PC-9 (cell line): ENCODE results near the gene CDCA5. TPM values are rescaled to one million over a fixed set of nuclear protein-coding genes. Genes with fewer than 3 reads are reported as not detected.

ENCODE experiments used
- BruUV-seq: library from RNA; stranded (reverse); fragments of 400-500 nt; replicated peaks from 2 replicates; lab custom pipeline; 2021; lab: Mats Ljungman, UMichigan
- CTCF ChIA-PET: fragments of 300-600 bp; sonication (Branson Sonifier 250); formaldehyde crosslinking; loops from one replicate; lab custom pipeline; 2022; ENCODE audit warnings: antibody characterized with exemption; lab: Charles Lee
- POLR2A ChIA-PET: fragments of 300-600 bp; sonication (Branson Sonifier 250); formaldehyde crosslinking; loops from one replicate; lab custom pipeline; 2022; ENCODE audit warnings: antibody characterized with exemption; ENCODE audit not compliant: unreplicated experiment; lab: Charles Lee
- DNase-seq, 2 experiments: peaks; one replicate each; pipeline versions ENCODE4 v3.0.0 to v3.0.0-alpha.2; 2015 to 2022; ENCODE audit warnings: mixed read lengths in 1 of 2
- H2AFZ ChIP-seq: fragments of 200-600 bp; sonication (generic); 2 replicates; pipeline ENCODE4 v1.8.1; 2017; ENCODE audit warnings: antibody characterized with exemption
- H3F3A ChIP-seq: fragments of 200-600 bp; sonication (generic); 2 replicates; pipeline ENCODE4 v1.8.1; 2017; ENCODE audit warnings: antibody characterized with exemption, mild to moderate bottlenecking, low read depth; ENCODE audit not compliant: insufficient read depth
- H3K27ac ChIP-seq: fragments of 200-600 bp; sonication (generic); 2 replicates; pipeline ENCODE4 v1.6.1; 2016; ENCODE audit warnings: mixed run types
- H3K27me3 ChIP-seq: fragments of 200-600 bp; sonication (generic); 2 replicates; pipeline ENCODE4 v1.6.1; 2016; ENCODE audit warnings: low read depth, mixed run types; ENCODE audit not compliant: insufficient read depth
- H3K36me3 ChIP-seq: fragments of 200-600 bp; sonication (generic); 2 replicates; pipeline ENCODE4 v1.6.1; 2016; ENCODE audit warnings: low read depth, mixed run types
- H3K4me1 ChIP-seq: fragments of 200-600 bp; sonication (generic); replicated peaks from 2 replicates; pipeline ENCODE4 v1.6.1; 2016; ENCODE audit warnings: mixed run types; ENCODE audit not compliant: insufficient read depth
- H3K4me2 ChIP-seq: fragments of 200-600 bp; sonication (generic); 2 replicates; pipeline ENCODE4 v1.6.1; 2017; ENCODE audit warnings: mixed run types
- H3K4me3 ChIP-seq: fragments of 200-600 bp; sonication (generic); 2 replicates; pipeline ENCODE4 v1.6.1; 2016; ENCODE audit warnings: mixed run types
- H3K79me2 ChIP-seq: fragments of 200-600 bp; sonication (generic); 2 replicates; pipeline ENCODE4 v1.6.1; 2017; ENCODE audit warnings: low read depth, mixed run types
- H3K9me2 ChIP-seq: fragments of 200-600 bp; sonication (generic); 2 replicates; pipeline ENCODE4 v1.8.1; 2017; ENCODE audit warnings: mild to moderate bottlenecking; ENCODE audit not compliant: insufficient read depth
- H3K9me3 ChIP-seq: fragments of 200-600 bp; sonication (generic); 2 replicates; pipeline ENCODE4 v1.8.1; 2016; ENCODE audit warnings: low read depth; ENCODE audit not compliant: insufficient read depth
- H4K20me1 ChIP-seq: fragments of 200-600 bp; sonication (generic); 2 replicates; pipeline ENCODE4 v1.8.1; 2017; ENCODE audit not compliant: insufficient read depth
- EZH2 ChIP-seq: fragments of 200-600 bp; sonication (generic); IDR thresholded peaks from 2 replicates; pipeline ENCODE4 v1.8.0; 2017; ENCODE audit warnings: antibody characterized with exemption, low read depth
- intact Hi-C: fragments of 100-400 bp; cut with micrococcal nuclease; formaldehyde crosslinking; loops from one replicate; pipeline ENCODE4 v1.10.0; 2022; ENCODE audit not compliant: unreplicated experiment
- total RNA-seq: library from RNA; stranded (reverse); gene quantifications from 2 replicates; pipeline ENCODE4 v1.2.3, GENCODE V29; 2021
- TF ChIP-seq, protein P1 (sequence below): fragments of 200-600 bp; sonication (generic); conservative IDR thresholded peaks from 2 replicates; pipeline ENCODE4 v1.6.1; 2017; ENCODE audit warnings: mixed run types, antibody characterized with exemption, mild to moderate bottlenecking, moderate library complexity

Gene CDCA5
- total RNA-seq, 1 experiment from 2014 or later, result 86.4 TPM

GRCh38 chr11:65095427-65095826 is 11.6 kb upstream of the CDCA5 start:
- Histone ChIP-seq H3K9me2 (no peaks in the 10 kb centered on the region), H3K27ac (no peak overlapping the region; the same call in 1 of the 2 replicates), H3K4me2 (peak overlapping the region; percentile 99), H3K79me2 (peaks cover 29% of the 10 kb centered on the region), H3K9me3 (no peaks in the 10 kb centered on the region), H2AFZ (peak overlapping the region; percentile 87), H3F3A (peaks cover 32% of the 10 kb centered on the region), H3K36me3 (peaks cover 11% of the 10 kb centered on the region; the same call in 1 of the 2 replicates), H3K4me3 (peak overlapping the region; percentile 85; the same call in 1 of the 2 replicates), H3K4me1 (peaks cover 14% of the 10 kb centered on the region), H4K20me1 (no peaks in the 10 kb centered on the region), H3K27me3 (no peaks in the 10 kb centered on the region)
- intact Hi-C loops, result loop anchor here (5.0 kb wide), 1 partner anchor 53 kb away; the partner anchor contains the start of gene SAC3D1
- DNase-seq, result no peak
- no TSS peak for BruUV-seq
- TF ChIP-seq, protein P1, sequence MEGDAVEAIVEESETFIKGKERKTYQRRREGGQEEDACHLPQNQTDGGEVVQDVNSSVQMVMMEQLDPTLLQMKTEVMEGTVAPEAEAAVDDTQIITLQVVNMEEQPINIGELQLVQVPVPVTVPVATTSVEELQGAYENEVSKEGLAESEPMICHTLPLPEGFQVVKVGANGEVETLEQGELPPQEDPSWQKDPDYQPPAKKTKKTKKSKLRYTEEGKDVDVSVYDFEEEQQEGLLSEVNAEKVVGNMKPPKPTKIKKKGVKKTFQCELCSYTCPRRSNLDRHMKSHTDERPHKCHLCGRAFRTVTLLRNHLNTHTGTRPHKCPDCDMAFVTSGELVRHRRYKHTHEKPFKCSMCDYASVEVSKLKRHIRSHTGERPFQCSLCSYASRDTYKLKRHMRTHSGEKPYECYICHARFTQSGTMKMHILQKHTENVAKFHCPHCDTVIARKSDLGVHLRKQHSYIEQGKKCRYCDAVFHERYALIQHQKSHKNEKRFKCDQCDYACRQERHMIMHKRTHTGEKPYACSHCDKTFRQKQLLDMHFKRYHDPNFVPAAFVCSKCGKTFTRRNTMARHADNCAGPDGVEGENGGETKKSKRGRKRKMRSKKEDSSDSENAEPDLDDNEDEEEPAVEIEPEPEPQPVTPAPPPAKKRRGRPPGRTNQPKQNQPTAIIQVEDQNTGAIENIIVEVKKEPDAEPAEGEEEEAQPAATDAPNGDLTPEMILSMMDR, result no peak
- no peak for TF ChIP-seq EZH2
- ChIA-PET CTCF (interaction anchor here (1.1 kb wide), 1 partner anchor 18 kb away, joined by 3 read pairs; no protein-coding TSS in a partner anchor), POLR2A (no interaction called here)

- Histone ChIP-seq H3K9me2 (no peaks in the 10 kb centered on the region), H2AFZ (no peak overlapping the region), H3K36me3 (peaks cover 7% of the 10 kb centered on the region; the same call in 1 of the 2 replicates), H3K27ac (no peak overlapping the region), H3K9me3 (no peaks in the 10 kb centered on the region), H3K27me3 (no peaks in the 10 kb centered on the region), H4K20me1 (no peaks in the 10 kb centered on the region), H3K79me2 (peaks cover 6% of the 10 kb centered on the region; the same call in 1 of the 2 replicates), H3K4me3 (no peak overlapping the region), H3K4me1 (peaks cover 3% of the 10 kb centered on the region), H3F3A (peaks cover 34% of the 10 kb centered on the region; the same call in 1 of the 2 replicates), H3K4me2 (no peak overlapping the region)
- ChIA-PET POLR2A (no interaction called here), CTCF (no interaction called here)
- BruUV-seq, result no TSS peak
- DNase-seq, result no peak
- TF ChIP-seq, protein P1, result no peak
- no peak for TF ChIP-seq EZH2
- intact Hi-C loops, result no loop called here
These were observed 6.8 kb upstream of the CDCA5 start for GRCh38 chr11:65090628-65091027.

- Histone ChIP-seq H3K9me3 (no peaks in the 10 kb centered on the region), H3K27me3 (no peaks in the 10 kb centered on the region), H4K20me1 (no peaks in the 10 kb centered on the region), H3K36me3 (peaks cover 13% of the 10 kb centered on the region), H3K9me2 (no peaks in the 10 kb centered on the region), H3K79me2 (peaks cover 16% of the 10 kb centered on the region), H3K27ac (no peak overlapping the region), H3K4me3 (no peak overlapping the region), H2AFZ (no peak overlapping the region), H3K4me2 (no peak overlapping the region), H3K4me1 (peaks cover 10% of the 10 kb centered on the region), H3F3A (peaks cover 35% of the 10 kb centered on the region; the same call in 1 of the 2 replicates)
- TF ChIP-seq, protein P1, result no peak
- TF ChIP-seq EZH2, result no peak
- no TSS peak for BruUV-seq
- ChIA-PET POLR2A (no interaction called here), CTCF (no interaction called here)
- intact Hi-C loops, result no loop called here
- no peak for DNase-seq
These were observed 5.8 kb upstream of the CDCA5 start for GRCh38 chr11:65089621-65090020.
